Aorta (tissue), 5 donors: ENCODE data around the gene ERBB2. TPM values are rescaled to one million over a fixed set of nuclear protein-coding genes. Genes with fewer than 3 reads are reported as not detected.
"Not testable (repeated sequence)": the region's sequence is repeated elsewhere in the genome, so short reads cannot be mapped to it uniquely, and the experiment has no call there.

Experiments used
- ATAC-seq: fragments of 200-7000 bp; cut with Tn5 transposase; one replicate; pipeline ENCODE4 v1.9.1; 2022; ENCODE audit warnings: moderate library complexity; ENCODE audit not compliant: low FRiP score
- DNase-seq, 2 donors: peaks; one replicate each; pipeline ENCODE4 v3.0.0-alpha.2; 2020
- H3K27ac ChIP-seq, 2 donors: one replicate each; pipeline ENCODE4 v1.5.1; 2013; ENCODE audit warnings: low read length in 2 of 2, mild to moderate bottlenecking in 2 of 2, moderate library complexity in 2 of 2, control low read depth in 1 of 2, inconsistent platforms in 1 of 2, low read depth in 1 of 2
- H3K27me3 ChIP-seq, 2 donors: one replicate each; pipeline ENCODE4 v1.6.1; 2013; ENCODE audit warnings: control low read depth in 1 of 2, low read length in 1 of 2, mild to moderate bottlenecking in 1 of 2, moderate library complexity in 1 of 2; ENCODE audit not compliant: insufficient read depth in 2 of 2, control insufficient read depth in 1 of 2
- H3K36me3 ChIP-seq, 2 donors: one replicate each; pipeline ENCODE4 v1.6.1; 2013; ENCODE audit warnings: control low read depth in 1 of 2, low read length in 1 of 2, mild to moderate bottlenecking in 1 of 2; ENCODE audit not compliant: insufficient read depth in 2 of 2, control insufficient read depth in 1 of 2
- H3K4me1 ChIP-seq, 2 donors: one replicate each; pipeline ENCODE4 v1.6.1; 2013; ENCODE audit warnings: low read length in 2 of 2, control low read depth in 1 of 2, mild to moderate bottlenecking in 1 of 2, moderate library complexity in 1 of 2; ENCODE audit not compliant: insufficient read depth in 2 of 2, control insufficient read depth in 1 of 2
- H3K4me3 ChIP-seq, 2 donors: one replicate each; pipeline ENCODE4 v1.5.1; 2013; ENCODE audit warnings: low read length in 2 of 2, control low read depth in 1 of 2, mild to moderate bottlenecking in 1 of 2
- H3K9me3 ChIP-seq: one replicate; pipeline ENCODE4 v1.6.1; 2013; ENCODE audit warnings: mild to moderate bottlenecking, low read length; ENCODE audit not compliant: control insufficient read depth
- WGBS, 2 donors: extraction: QIAGEN DNeasy Blood & Tissue Kit; methylation state at CpG; one replicate each; pipeline ENCODE4 v1.1.7; 2013; 5-methylcytosine and 5-hydroxymethylcytosine counted together
- intact Hi-C, 2 donors: fragments of 100-400 bp; cut with DNase I; formaldehyde crosslinking; loops; one replicate each; pipeline versions ENCODE4 v1.14.2 to v1.15.0; 2022
- polyA plus RNA-seq, 2 donors: library from polyadenylated mRNA; stranded (reverse); fragments of 200-250 nt; gene quantifications; one replicate each; pipeline ENCODE4 v1.2.3, GENCODE V29; 2013
- total RNA-seq, 2 donors: library from RNA; stranded (reverse); fragmentation: NEBNext Ultra II Directional; extraction: Animal tissue kit (Norgen Biotek cat#: 25700); gene quantifications; one replicate each; pipeline ENCODE4 v1.2.1, GENCODE V29; 2021
- donor health status: healthy with polysubstance abuse.
- donor health status: Bipolar disorder and iron deficiency.
- donor health status: DM: no; HTN: no; CAD: no.
- donor health status: DM: no; HTN: no; CAD: no.
- donor health status: DM: yes; HTN: yes; CAD: no.

The ERBB2 gene
- total and polyA plus RNA-seq, 4 donors = 22.7 to 74.0 (median 59.1) TPM

- H3K27me3 ChIP-seq = no peaks in the 10 kb centered on the region
- 90 to 92% methylated on average over 6 of the region's 6 CpGs for WGBS, 2 donors
- H3K9me3 ChIP-seq = no peaks in the 10 kb centered on the region
- DNase-seq (peak in 1 of 2 donors; percentile 17), ATAC-seq (no peak)
- no peak overlapping the region for H3K4me3 ChIP-seq
- intact Hi-C loops = no loop called here
- H3K27ac ChIP-seq = no peak overlapping the region
- no peaks in the 10 kb centered on the region for H3K4me1 ChIP-seq
- no peaks in the 10 kb centered on the region for H3K36me3 ChIP-seq
These were observed 3.1 kb upstream of the ERBB2 start for GRCh38 chr17:39696731-39697130.

GRCh38 chr17:39697961-39698360 lies 1.9 kb upstream of the ERBB2 start:
- Histone ChIP-seq H3K27me3 (no peaks in the 10 kb centered on the region), H3K27ac (no peak overlapping the region), H3K36me3 (no peaks in the 10 kb centered on the region), H3K4me1 (no peaks in the 10 kb centered on the region), H3K4me3 (no peak overlapping the region), H3K9me3 (no peaks in the 10 kb centered on the region)
- ATAC-seq = no peak
- intact Hi-C loops = no loop called here
- 91 to 93% methylated on average over 5 of the region's 5 CpGs for WGBS, 2 donors
- DNase-seq = no peak

GRCh38 chr17:39699157-39699817 lies 577 bp upstream of the ERBB2 start:
- Histone ChIP-seq H3K4me3 (peak overlapping the region in 1 of 2 donors; percentile 96), H3K27ac (peak overlapping the region; percentile 38 to 50)
- not testable (repeated sequence) for H3K4me1 ChIP-seq, H3K9me3 ChIP-seq, ATAC-seq, H3K36me3 ChIP-seq, H3K27me3 ChIP-seq
- intact Hi-C loops = loop anchor here in 1 of 2 donors (1.0 kb wide), 1 partner anchor 11 kb away; the partner anchor contains the start of gene PGAP3
- 37 to 39% methylated on average over 11 of the region's 11 CpGs for WGBS, 2 donors
- DNase-seq = peak in 1 of 2 donors; percentile 19

GRCh38 chr17:39700148-39700987 lies 504 bp downstream of the ERBB2 start:
- intact Hi-C loops = loop anchor here (5.0 kb wide), 1 partner anchor 33 kb away; the partner anchor contains the start of genes PNMT (in 2 of the 2) and TCAP (in 2 of the 2)
- no peaks in the 10 kb centered on the region for H3K36me3 ChIP-seq
- ATAC-seq (peak; percentile 55), DNase-seq (peak in 1 of 2 donors; percentile 54)
- no peaks in the 10 kb centered on the region for H3K27me3 ChIP-seq
- peaks cover 0 to 3% of the 10 kb centered on the region in 2 donors for H3K4me1 ChIP-seq
- H3K9me3 ChIP-seq = no peaks in the 10 kb centered on the region
- WGBS, 2 donors = 0 to 1% methylated on average over 37 to 57 of the region's 57 CpGs
- H3K4me3 ChIP-seq = peak overlapping the region; percentile 95 to 96
- peak overlapping the region; percentile 88 to 91 for H3K27ac ChIP-seq

DNA sequence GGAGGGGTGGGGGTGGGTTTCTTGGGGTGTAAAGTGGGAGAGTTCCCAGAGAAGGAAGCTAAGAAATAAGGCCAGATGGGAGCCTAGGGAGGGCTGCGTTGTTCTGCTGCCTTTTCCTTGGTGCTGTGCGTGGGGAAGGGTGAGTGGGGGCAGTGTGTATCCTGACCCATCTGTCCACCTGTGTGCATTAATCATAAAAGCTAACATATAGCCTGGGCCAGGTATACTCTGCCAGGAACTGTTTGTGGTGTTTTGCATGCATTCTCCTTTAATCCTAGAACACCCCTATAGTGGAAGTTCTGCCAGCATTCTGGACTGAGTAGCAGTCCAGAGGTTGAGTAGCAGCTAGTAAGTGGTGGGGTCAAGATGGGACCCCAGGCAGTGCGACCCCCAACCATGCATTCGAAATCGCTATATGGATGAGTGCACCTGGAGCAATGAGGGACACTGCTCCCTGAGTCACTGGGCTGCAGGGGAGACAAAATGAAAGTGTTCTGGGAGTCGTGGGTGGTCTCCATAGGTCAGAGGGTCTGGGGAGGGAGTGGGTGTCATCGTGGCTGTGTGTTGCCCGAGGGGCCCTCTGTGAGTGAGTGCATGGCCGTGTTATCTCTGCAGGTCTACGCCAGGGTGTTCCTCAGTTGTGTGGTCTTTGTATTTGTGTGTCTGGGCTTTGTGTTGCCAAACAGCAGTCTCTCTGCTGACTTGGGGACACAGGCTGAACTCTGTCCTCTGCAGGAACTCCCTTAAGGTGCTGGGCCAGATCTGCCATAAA lies 1.3 kb downstream of the ERBB2 start:
- peaks cover 0 to 3% of the 10 kb centered on the region in 2 donors for H3K4me1 ChIP-seq
- intact Hi-C loops = loop anchor here (5.0 kb wide), 1 partner anchor 34 kb away; the partner anchor contains the start of genes PNMT (in 2 of the 2) and TCAP (in 2 of the 2)
- 10 to 11% methylated on average over 10 of the region's 10 CpGs for WGBS, 2 donors
- no peaks in the 10 kb centered on the region for H3K27me3 ChIP-seq
- DNase-seq (peak in 1 of 2 donors; percentile 19), ATAC-seq (no peak)
- peak overlapping the region; percentile 95 to 96 for H3K4me3 ChIP-seq
- H3K27ac ChIP-seq = peak overlapping the region; percentile 88 to 91
- no peaks in the 10 kb centered on the region for H3K36me3 ChIP-seq
- H3K9me3 ChIP-seq = no peaks in the 10 kb centered on the region

- Histone ChIP-seq H3K27me3 (no peaks in the 10 kb centered on the region), H3K9me3 (no peaks in the 10 kb centered on the region), H3K4me3 (peak overlapping the region in 1 of 2 donors; percentile 95), H3K27ac (peak overlapping the region in 1 of 2 donors; percentile 53), H3K36me3 (no peaks in the 10 kb centered on the region), H3K4me1 (peaks cover 0 to 3% of the 10 kb centered on the region in 2 donors)
- intact Hi-C loops = loop anchor here (5.0 kb wide), 1 partner anchor 35 kb away; the partner anchor contains the start of genes PNMT (in 2 of the 2) and TCAP (in 2 of the 2)
- WGBS, 2 donors = 32 to 36% methylated on average over 4 of the region's 4 CpGs
- ATAC-seq (no peak), DNase-seq (peak in 1 of 2 donors; percentile 5)
These were observed 2.0 kb downstream of the ERBB2 start for GRCh38 chr17:39701784-39702422.

- DNase-seq = peak in 1 of 2 donors; percentile 16
- intact Hi-C loops = loop anchor here (5.0 kb wide), 1 partner anchor 36 kb away; the partner anchor contains the start of genes PNMT (in 2 of the 2) and TCAP (in 2 of the 2)
- no peak for ATAC-seq
- no peak overlapping the region for H3K4me3 ChIP-seq
- peaks cover 0 to 3% of the 10 kb centered on the region in 2 donors for H3K36me3 ChIP-seq
- H3K27ac ChIP-seq = peak overlapping the region in 1 of 2 donors; percentile 29
- WGBS, 2 donors = 48 to 54% methylated on average over 12 of the region's 12 CpGs
- H3K4me1 ChIP-seq = peaks cover 0 to 3% of the 10 kb centered on the region in 2 donors
- H3K9me3 ChIP-seq = no peaks in the 10 kb centered on the region
- no peaks in the 10 kb centered on the region for H3K27me3 ChIP-seq
These were observed 3.3 kb downstream of the ERBB2 start for GRCh38 chr17:39702901-39703893.
